Duodenal mucosa (tissue), 2 donors: ENCODE results near the gene MC2R.
"Not testable (repeated sequence)": the region's sequence is repeated elsewhere in the genome, so short reads cannot be mapped to it uniquely, and the experiment has no call there.

ENCODE experiments used
- H3K27ac ChIP-seq: one replicate; pipeline ENCODE4 v1.7.0; 2013; ENCODE audit warnings: low read depth, low read length
- H3K27me3 ChIP-seq, 2 donors: one replicate each; pipeline ENCODE4 v1.7.0; 2013; ENCODE audit warnings: low read length in 2 of 2, control low read depth in 1 of 2; ENCODE audit not compliant: insufficient read depth in 2 of 2, control insufficient read depth in 1 of 2
- H3K36me3 ChIP-seq, 2 donors: one replicate each; pipeline ENCODE4 v1.7.0; 2013; ENCODE audit warnings: low read length in 2 of 2, control low read depth in 1 of 2; ENCODE audit not compliant: insufficient read depth in 2 of 2, control insufficient read depth in 1 of 2
- H3K4me1 ChIP-seq, 2 donors: one replicate each; pipeline ENCODE4 v1.7.0; 2013; ENCODE audit warnings: low read length in 2 of 2, control low read depth in 1 of 2; ENCODE audit not compliant: insufficient read depth in 2 of 2, control insufficient read depth in 1 of 2
- H3K4me3 ChIP-seq, 2 donors: one replicate each; pipeline ENCODE4 v1.7.0; 2013; ENCODE audit warnings: low read length in 2 of 2, low read depth in 1 of 2
- H3K9ac ChIP-seq, 2 donors: one replicate each; pipeline ENCODE4 v1.7.0; 2013; ENCODE audit warnings: low read length in 2 of 2, low read depth in 1 of 2
- H3K9me3 ChIP-seq, 2 donors: one replicate each; pipeline ENCODE4 v1.7.0; 2013; ENCODE audit warnings: low read length in 2 of 2, control low read depth in 1 of 2; ENCODE audit not compliant: control insufficient read depth in 1 of 2

Gene MC2R

GRCh38 chr18:13879492-13879891, 35.8 kb downstream of the MC2R start:
- Histone ChIP-seq H3K4me3 (no peak overlapping the region), H3K27me3 (peaks cover 0 to under 1% of the 10 kb centered on the region in 2 donors), H3K27ac (no peak overlapping the region), H3K9ac (no peak overlapping the region), H3K9me3 (no peaks in the 10 kb centered on the region), H3K4me1 (no peaks in the 10 kb centered on the region), H3K36me3 (no peaks in the 10 kb centered on the region)

- Histone ChIP-seq H3K36me3 (no peaks in the 10 kb centered on the region), H3K27me3 (no peaks in the 10 kb centered on the region), H3K4me3 (no peak overlapping the region), H3K27ac (no peak overlapping the region), H3K9me3 (no peaks in the 10 kb centered on the region), H3K4me1 (no peaks in the 10 kb centered on the region), H3K9ac (no peak overlapping the region)
Observed at GRCh38 chr18:13878857-13879256, 36.5 kb downstream of the MC2R start.

GRCh38 chr18:13877157-13877556, 38.2 kb downstream of the MC2R start:
- no peaks in the 10 kb centered on the region for H3K4me1 ChIP-seq

GRCh38 chr18:13874558-13874957, 40.8 kb downstream of the MC2R start:
- no peaks in the 10 kb centered on the region for H3K9me3 ChIP-seq
- H3K27ac ChIP-seq, result no peak overlapping the region
- H3K36me3 ChIP-seq, result no peaks in the 10 kb centered on the region
- no peak overlapping the region for H3K4me3 ChIP-seq
- peaks cover 8 to 14% of the 10 kb centered on the region in 2 donors for H3K27me3 ChIP-seq
- H3K4me1 ChIP-seq, result no peaks in the 10 kb centered on the region
- no peak overlapping the region for H3K9ac ChIP-seq

More at GRCh38 chr18:13877157-13877556, 38.2 kb downstream of the MC2R start:
- no peaks in the 10 kb centered on the region for H3K36me3 ChIP-seq
- H3K27me3 ChIP-seq, result peaks cover 0 to 3% of the 10 kb centered on the region in 2 donors
- H3K27ac ChIP-seq, result no peak overlapping the region
- no peaks in the 10 kb centered on the region for H3K9me3 ChIP-seq
- no peak overlapping the region for H3K9ac ChIP-seq
- H3K4me3 ChIP-seq, result no peak overlapping the region

- no peaks in the 10 kb centered on the region for H3K36me3 ChIP-seq
- H3K9ac ChIP-seq, result no peak overlapping the region
- H3K27me3 ChIP-seq, result peaks cover 8 to 25% of the 10 kb centered on the region in 2 donors
- no peaks in the 10 kb centered on the region for H3K4me1 ChIP-seq
- H3K9me3 ChIP-seq, result no peaks in the 10 kb centered on the region
- no peak overlapping the region for H3K27ac ChIP-seq
- H3K4me3 ChIP-seq, result no peak overlapping the region
Observed at GRCh38 chr18:13872932-13873331, 42.4 kb downstream of the MC2R start.

GRCh38 chr18:13872373-13872772, 43.0 kb downstream of the MC2R start:
- Histone ChIP-seq H3K9me3 (no peaks in the 10 kb centered on the region), H3K27ac (no peak overlapping the region), H3K4me3 (no peak overlapping the region), H3K4me1 (no peaks in the 10 kb centered on the region), H3K27me3 (peaks cover 8 to 30% of the 10 kb centered on the region in 2 donors), H3K9ac (no peak overlapping the region), H3K36me3 (no peaks in the 10 kb centered on the region)

- no peaks in the 10 kb centered on the region for H3K4me1 ChIP-seq
- no peak overlapping the region for H3K9ac ChIP-seq
- no peak overlapping the region for H3K4me3 ChIP-seq
- H3K27ac ChIP-seq, result no peak overlapping the region
- peaks cover 8 to 30% of the 10 kb centered on the region in 2 donors for H3K27me3 ChIP-seq
- no peaks in the 10 kb centered on the region for H3K9me3 ChIP-seq
- no peaks in the 10 kb centered on the region for H3K36me3 ChIP-seq
Observed at GRCh38 chr18:13871701-13872100, 43.6 kb downstream of the MC2R start.

GRCh38 chr18:13868501-13869271, 46.6 kb downstream of the MC2R start:
- no peak overlapping the region for H3K4me3 ChIP-seq

GRCh38 chr18:13862898-13863297, 52.4 kb downstream of the MC2R start:
- not testable (repeated sequence) for H3K27me3 ChIP-seq, H3K27ac ChIP-seq, H3K4me1 ChIP-seq, H3K36me3 ChIP-seq, H3K4me3 ChIP-seq, H3K9me3 ChIP-seq, H3K9ac ChIP-seq

More at GRCh38 chr18:13868501-13869271, 46.6 kb downstream of the MC2R start:
- Histone ChIP-seq H3K27ac (no peak overlapping the region), H3K27me3 (peaks cover 8 to 30% of the 10 kb centered on the region in 2 donors), H3K36me3 (no peaks in the 10 kb centered on the region), H3K9me3 (no peaks in the 10 kb centered on the region), H3K4me1 (no peaks in the 10 kb centered on the region), H3K9ac (no peak overlapping the region)

GRCh38 chr18:13849791-13850190, 65.5 kb downstream of the MC2R start:
- Histone ChIP-seq H3K27ac (no peak overlapping the region), H3K4me3 (no peak overlapping the region), H3K9ac (no peak overlapping the region), H3K36me3 (no peaks in the 10 kb centered on the region), H3K4me1 (no peaks in the 10 kb centered on the region), H3K27me3 (no peaks in the 10 kb centered on the region), H3K9me3 (no peaks in the 10 kb centered on the region)
